HG02885 (cell line): ENCODE results near the gene CABP7.

ENCODE experiments used
- ATAC-seq: cut with Tn5 transposase; IDR thresholded peaks from one replicate; pipeline ENCODE4 v1.9.1; 2021; ENCODE audit warnings: mild to moderate bottlenecking; ENCODE audit not compliant: unreplicated experiment, poor library complexity

Gene CABP7

GRCh38 chr22:29766632-29767170 is 46.9 kb downstream of the CABP7 start, which contains the start of gene ZMAT5:
TSS of gene ZMAT5 (minus strand) at chr22:29767007. CDS start at chr22:29748544, 18,463 bp downstream.
- peak; percentile 91 for ATAC-seq

DNA sequence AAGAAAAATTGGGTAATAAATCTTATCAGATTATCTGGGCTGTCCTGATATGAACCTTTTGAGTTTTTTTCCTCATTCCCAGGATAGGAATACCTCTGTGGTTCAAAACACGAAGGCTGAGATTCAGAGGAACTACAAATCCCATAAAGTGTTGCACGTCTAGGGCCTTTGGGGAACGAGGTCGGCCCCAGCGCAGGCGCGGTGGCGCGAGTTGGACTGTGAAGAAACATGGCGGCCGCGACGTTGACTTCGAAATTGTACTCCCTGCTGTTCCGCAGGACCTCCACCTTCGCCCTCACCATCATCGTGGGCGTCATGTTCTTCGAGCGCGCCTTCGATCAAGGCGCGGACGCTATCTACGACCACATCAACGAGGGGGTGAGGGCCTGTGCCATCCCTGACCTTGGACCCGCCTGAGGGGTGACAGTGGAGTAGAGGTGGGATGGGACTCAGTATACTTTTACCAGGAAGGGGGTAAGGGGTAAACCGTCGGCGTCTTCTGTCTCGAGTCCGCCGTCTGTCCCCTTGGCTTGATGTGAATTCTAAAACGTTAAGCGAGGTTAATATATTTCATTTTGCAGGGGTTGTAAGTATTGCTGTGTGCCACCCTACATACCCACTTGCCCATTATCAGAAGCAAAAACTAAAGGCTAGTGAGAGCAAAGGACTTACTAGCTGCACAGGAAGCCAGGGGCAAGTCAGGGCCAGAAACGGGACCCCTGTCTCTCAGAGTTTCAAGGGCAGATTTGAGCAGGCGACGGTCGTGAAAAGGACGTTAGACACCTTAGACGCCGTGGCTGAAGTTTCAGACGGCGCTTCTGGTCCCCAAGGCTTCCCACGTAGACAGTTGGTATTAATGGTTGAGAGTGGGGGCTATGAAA is 47.6 kb downstream of the CABP7 start, which contains the start of gene UQCR10:
Gene UQCR10, plus strand, starts transcription at position 199 of the 881 bp plus-strand sequence. Its CDS starts 30 bp downstream, at position 229.
- peak; percentile 66 for ATAC-seq

DNA sequence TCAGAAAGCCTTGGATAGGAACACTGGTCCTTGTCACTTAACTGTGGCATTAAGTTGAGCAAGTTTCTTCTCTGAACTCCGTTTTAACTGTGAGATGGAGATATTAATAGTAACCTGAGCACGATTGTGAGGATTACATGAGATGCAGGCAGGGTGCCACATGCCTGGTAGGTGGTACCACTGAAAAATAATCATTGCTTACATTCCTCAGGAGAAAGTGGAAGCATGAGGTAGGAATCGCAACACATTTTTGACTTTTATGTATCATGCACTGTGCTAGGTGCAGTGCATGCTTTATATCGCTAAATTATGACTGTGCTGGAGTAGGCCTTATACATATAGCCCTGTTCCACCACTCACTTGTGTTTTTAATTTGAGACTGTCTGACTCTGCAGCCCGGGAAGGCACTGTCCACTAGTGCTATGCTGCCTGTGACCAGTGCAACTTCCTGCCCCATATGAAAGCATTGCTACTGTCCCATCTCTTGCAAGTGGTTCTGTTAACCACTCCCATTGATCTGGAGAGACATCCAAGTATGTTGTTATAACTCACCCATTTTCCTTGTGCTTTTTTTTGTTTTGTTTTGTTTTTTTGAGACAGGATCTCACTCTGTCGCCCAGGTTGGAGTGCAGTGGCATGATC is 48.4 kb downstream of the CABP7 start:
- no peak for ATAC-seq

GRCh38 chr22:29769723-29770321 is 50.0 kb downstream of the CABP7 start:
- ATAC-seq, result no peak

- ATAC-seq, result no peak
Observed at GRCh38 chr22:29772170-29772641, 52.4 kb downstream of the CABP7 start.

DNA sequence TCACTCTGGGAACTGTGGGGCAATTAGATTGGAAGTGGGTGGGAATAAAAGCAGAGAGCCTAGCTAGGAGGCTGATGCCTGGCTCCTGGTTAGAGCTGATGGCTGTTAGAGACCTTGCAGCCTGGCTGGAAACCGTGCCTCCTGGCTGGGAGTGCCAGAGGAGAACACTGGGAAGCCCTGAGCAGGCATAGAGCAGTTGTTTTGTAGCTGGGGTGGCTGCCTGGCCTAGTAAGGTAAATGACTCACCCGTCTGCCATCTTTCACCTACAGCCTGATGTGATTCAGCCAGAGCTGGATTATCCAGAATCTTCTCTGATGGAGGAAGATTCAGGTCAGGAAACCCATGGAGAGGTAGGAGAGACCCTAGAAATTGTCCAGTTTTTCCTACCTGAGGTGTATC is 53.4 kb downstream of the CABP7 start:
- no peak for ATAC-seq

GRCh38 chr22:29780220-29780619 is 60.4 kb downstream of the CABP7 start:
- ATAC-seq, result no peak

DNA sequence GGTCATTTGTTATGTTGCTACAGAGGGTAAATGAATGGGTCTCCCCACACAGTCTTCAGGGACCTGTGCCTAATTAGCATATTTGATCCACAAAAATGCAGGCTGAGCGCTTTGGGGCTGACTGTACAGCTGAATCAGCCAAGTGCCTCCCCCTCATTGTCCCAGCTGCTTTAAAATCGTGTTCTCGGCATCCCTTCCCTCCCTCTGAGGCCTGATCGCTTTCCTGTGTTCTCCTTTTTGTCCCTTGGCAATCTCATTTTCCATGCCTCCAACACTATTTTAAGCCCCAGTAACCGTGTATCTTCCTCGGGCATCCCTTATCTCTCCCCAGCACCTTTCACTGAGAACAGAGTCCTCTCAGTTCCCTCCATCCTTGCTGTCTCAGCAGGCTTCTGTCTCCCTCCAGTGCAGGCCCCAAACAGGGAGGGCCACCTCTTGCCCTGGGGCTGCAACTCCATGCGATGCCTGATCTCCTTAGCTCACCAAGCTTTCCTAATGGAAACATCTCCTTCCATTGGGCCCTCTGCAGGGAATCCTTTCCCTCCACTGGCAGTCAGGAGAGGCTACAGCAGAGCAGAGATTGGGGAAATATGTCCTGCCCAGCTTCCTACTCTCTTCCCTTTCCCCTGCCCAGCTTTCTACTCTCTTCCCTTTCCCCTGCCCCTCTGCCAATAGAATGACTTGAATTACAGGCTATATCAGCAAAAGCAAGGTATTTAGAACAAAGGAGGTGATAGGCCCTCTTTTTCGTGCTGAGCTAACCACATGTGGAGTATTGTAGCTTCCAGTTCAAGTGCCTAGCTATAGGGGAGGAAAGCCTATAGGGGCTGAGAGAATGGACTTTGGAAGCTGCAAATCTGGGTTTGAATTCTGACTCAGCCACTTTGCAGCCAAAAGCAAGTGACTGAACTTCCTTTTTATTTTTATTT is 61.2 kb downstream of the CABP7 start:
- no peak for ATAC-seq
